Head of caudate nucleus (tissue), 42 donors: ENCODE results near the gene ACACA.
A peak's percentile ranks its signal among the peaks of the same experiment; 100 is the strongest.

Experiments used
- DNase-seq, 42 donors: peaks; one replicate each; pipeline versions ENCODE4 v3.0.0 to v3.0.0-alpha.2; 2020 to 2021; ENCODE audit warnings: mixed read lengths in 7 of 42
- intact Hi-C: fragments of 100-400 bp; cut with DNase I; formaldehyde crosslinking; loops from one replicate; pipeline ENCODE4 v1.15.0; 2022

Gene ACACA

GRCh38 chr17:37068266-37068665 lies 338.4 kb downstream of the ACACA start:
- peak in 3 of 42 donors; percentile 24 to 47 (median 42) for DNase-seq

GRCh38 chr17:37067555-37068111 lies 339.0 kb downstream of the ACACA start:
- DNase-seq: peak in 1 of 42 donors; percentile 48

More at GRCh38 chr17:37068266-37068665, 338.4 kb downstream of the ACACA start:
- intact Hi-C loops: no loop called here

GRCh38 chr17:37066322-37067255 lies 340.0 kb downstream of the ACACA start:
- intact Hi-C loops: no loop called here
- no peak for DNase-seq

More at GRCh38 chr17:37067555-37068111, 339.0 kb downstream of the ACACA start:
- intact Hi-C loops: no loop called here

- no peak for DNase-seq
- intact Hi-C loops: no loop called here
Observed at GRCh38 chr17:37065486-37066321, 340.9 kb downstream of the ACACA start.

- no peak for DNase-seq
- intact Hi-C loops: no loop called here
Observed at GRCh38 chr17:37064956-37065355, 341.7 kb downstream of the ACACA start.

- DNase-seq: no peak
- intact Hi-C loops: no loop called here
Observed at GRCh38 chr17:37064206-37064605, 342.4 kb downstream of the ACACA start.

- intact Hi-C loops: no loop called here
- no peak for DNase-seq
Observed at GRCh38 chr17:37062021-37062420, 344.6 kb downstream of the ACACA start.

- intact Hi-C loops: no loop called here
- no peak for DNase-seq
Observed at GRCh38 chr17:37060928-37061327, 345.7 kb downstream of the ACACA start.

GRCh38 chr17:37060094-37060493 lies 346.5 kb downstream of the ACACA start:
- no peak for DNase-seq
- intact Hi-C loops: no loop called here

GRCh38 chr17:37059493-37059892 lies 347.1 kb downstream of the ACACA start:
- intact Hi-C loops: no loop called here
- DNase-seq: no peak

- intact Hi-C loops: no loop called here
Observed at GRCh38 chr17:37056622-37057021, 350.0 kb downstream of the ACACA start.

GRCh38 chr17:37054894-37055293 lies 351.7 kb downstream of the ACACA start:
- intact Hi-C loops: no loop called here
- peak in 1 of 42 donors; percentile 36 for DNase-seq

More at GRCh38 chr17:37056622-37057021, 350.0 kb downstream of the ACACA start:
- no peak for DNase-seq

GRCh38 chr17:37052450-37052849 lies 354.2 kb downstream of the ACACA start:
- no peak for DNase-seq
- intact Hi-C loops: no loop called here

GRCh38 chr17:37051833-37052232 lies 354.8 kb downstream of the ACACA start:
- DNase-seq: no peak
- intact Hi-C loops: no loop called here

GRCh38 chr17:37051381-37051780 lies 355.3 kb downstream of the ACACA start:
- DNase-seq: no peak
- intact Hi-C loops: no loop called here

- intact Hi-C loops: no loop called here
- peak in 5 of 42 donors; percentile 21 to 61 (median 25) for DNase-seq
Observed at GRCh38 chr17:37050920-37051319, 355.7 kb downstream of the ACACA start.

GRCh38 chr17:37048811-37049210 lies 357.8 kb downstream of the ACACA start:
- DNase-seq: no peak
- intact Hi-C loops: loop anchor here (5.0 to 10.0 kb wide), 2 partner anchors 94 to 422 kb away; no protein-coding TSS in a partner anchor

- DNase-seq: peak; percentile 70 to 95 (median 89)
- intact Hi-C loops: loop anchor here (5.0 to 10.0 kb wide), 2 partner anchors 93 to 420 kb away; no protein-coding TSS in a partner anchor
Observed at GRCh38 chr17:37047631-37048104, 359.0 kb downstream of the ACACA start.

GRCh38 chr17:37045351-37045922 lies 361.2 kb downstream of the ACACA start:
- intact Hi-C loops: loop anchor here (5.0 to 10.0 kb wide), 2 partner anchors 91 to 418 kb away; no protein-coding TSS in a partner anchor
- no peak for DNase-seq
